Measurements from ENCODE around the gene HIC1.

Gene HIC1

GRCh38 chr17:2110436-2110835 lies 55.5 kb downstream of the HIC1 start:
- in situ Hi-C loops (cut with MboI; ENCODE audit: low sequenced_read_pairs, unreplicated experiment), result no loop called here
- TF ChIP-seq CTCF (IDR thresholded peaks at IDR 0.05; ENCODE audit: borderline replicate concordance, control extremely low read depth, extremely low read depth, insufficient read depth, missing control alignments), result no peak
- no peak for DNase-seq (ENCODE audit: low spot score)

GRCh38 chr17:2111691-2112090 lies 56.8 kb downstream of the HIC1 start:
- DNase-seq (ENCODE audit: low spot score), result no peak
- no peak for TF ChIP-seq CTCF (IDR thresholded peaks at IDR 0.05; ENCODE audit: borderline replicate concordance, control extremely low read depth, extremely low read depth, insufficient read depth, missing control alignments)
- in situ Hi-C loops (cut with MboI; ENCODE audit: low sequenced_read_pairs, unreplicated experiment), result no loop called here

All from GM13976 (cell line).